Testis (tissue), 3 donors: ENCODE measurements around the gene LMLN. TPM values are rescaled to one million over a fixed set of nuclear protein-coding genes. Genes with fewer than 3 reads are reported as not detected.

Experiments
- DNase-seq: peaks from one replicate; pipeline ENCODE4 v3.0.0-alpha.2; 2019
- H3K27ac ChIP-seq, 2 donors: fragments of 200-600 bp; sonication (generic); one replicate each; pipeline ENCODE4 v1.5.1; 2019
- H3K27me3 ChIP-seq: fragments of 200-600 bp; sonication (generic); one replicate; pipeline ENCODE4 v1.5.1; 2019
- H3K36me3 ChIP-seq: fragments of 200-600 bp; sonication (generic); one replicate; pipeline ENCODE4 v1.5.1; 2017; ENCODE audit warnings: low read depth; ENCODE audit errors: missing control alignments
- H3K4me1 ChIP-seq: fragments of 200-600 bp; sonication (generic); one replicate; pipeline ENCODE4 v1.5.1; 2019
- H3K4me3 ChIP-seq, 2 donors: fragments of 200-600 bp; sonication (generic); one replicate each; pipeline ENCODE4 v1.5.1; 2017 to 2019
- H3K9me3 ChIP-seq: fragments of 200-600 bp; sonication (generic); one replicate; pipeline ENCODE4 v1.5.1; 2017
- CTCF ChIP-seq, 3 experiments: fragments of 450-650 bp in 2 of 3; fragments of 200-600 bp in 1 of 3; sonication (generic) in 1 of 3; IDR thresholded peaks; one replicate each; pipeline ENCODE4 v1.5.1; 2016 to 2019; ENCODE audit warnings: antibody characterized with exemption in 3 of 3, mild to moderate bottlenecking in 2 of 3, moderate library complexity in 1 of 3
- POLR2A ChIP-seq: fragments of 450-650 bp; IDR thresholded peaks from one replicate; pipeline ENCODE4 v1.6.1; 2017; ENCODE audit warnings: antibody characterized with exemption, mild to moderate bottlenecking, moderate library complexity
- whole genome bisulfite sequencing, 2 donors: methylation state at CpG; one replicate each; pipeline ENCODE4 v1.1.5; 2018; 5-methylcytosine and 5-hydroxymethylcytosine counted together
- intact Hi-C: fragments of 100-400 bp; cut with DNase I; formaldehyde crosslinking; loops from one replicate; pipeline ENCODE4 v1.15.1; 2023; ENCODE audit warnings: low total_unique reads
- polyA plus RNA-seq: library from polyadenylated mRNA; stranded (reverse); fragments of 350-450 nt; fragmentation: Illumina TruSeq; extraction: RNeasy Lipid Tissue Mini Kit (QIAGEN cat#74804); gene quantifications from one replicate; pipeline ENCODE4 v1.2.3, GENCODE V29; 2014; ENCODE audit warnings: low read depth, low replicate concordance; ENCODE audit not compliant: insufficient read depth
- total RNA-seq, 2 donors: library from RNA; depleted of rRNA; stranded (reverse); fragments of >200 nt; gene quantifications; one replicate each; pipeline ENCODE4 v1.2.3, GENCODE V29; 2016

LMLN gene
- total and polyA plus RNA-seq, 3 donors from 2014 or later: 23.0 to 49.8 (median 24.1) TPM

- peaks cover 26% of the 10 kb centered on the region for H3K4me1 ChIP-seq
- H3K9me3 ChIP-seq: no peaks in the 10 kb centered on the region
- 81 to 85% methylated on average over 9 of the region's 9 CpGs for WGBS, 2 donors
- H3K36me3 ChIP-seq: no peaks in the 10 kb centered on the region
- no peak overlapping the region for H3K27ac ChIP-seq
- no peak overlapping the region for H3K4me3 ChIP-seq
- intact Hi-C loops: no loop called here
- DNase-seq: no peak
- TF ChIP-seq CTCF (IDR thresholded peaks at IDR 0.05) (no peak), POLR2A (no peak)
- H3K27me3 ChIP-seq: no peaks in the 10 kb centered on the region
Observed at GRCh38 chr3:197952440-197952839, 7.6 kb upstream of the LMLN start.

GRCh38 chr3:197953325-197953724, 6.7 kb upstream of the LMLN start:
- H3K27ac ChIP-seq: no peak overlapping the region
- no peaks in the 10 kb centered on the region for H3K36me3 ChIP-seq
- H3K9me3 ChIP-seq: no peaks in the 10 kb centered on the region
- TF ChIP-seq CTCF (IDR thresholded peaks at IDR 0.05) (no peak), POLR2A (no peak)
- peaks cover 26% of the 10 kb centered on the region for H3K4me1 ChIP-seq
- H3K4me3 ChIP-seq: no peak overlapping the region
- 52 to 74% methylated on average over 6 of the region's 6 CpGs for WGBS, 2 donors
- H3K27me3 ChIP-seq: no peaks in the 10 kb centered on the region
- intact Hi-C loops: no loop called here
- no peak for DNase-seq

DNA sequence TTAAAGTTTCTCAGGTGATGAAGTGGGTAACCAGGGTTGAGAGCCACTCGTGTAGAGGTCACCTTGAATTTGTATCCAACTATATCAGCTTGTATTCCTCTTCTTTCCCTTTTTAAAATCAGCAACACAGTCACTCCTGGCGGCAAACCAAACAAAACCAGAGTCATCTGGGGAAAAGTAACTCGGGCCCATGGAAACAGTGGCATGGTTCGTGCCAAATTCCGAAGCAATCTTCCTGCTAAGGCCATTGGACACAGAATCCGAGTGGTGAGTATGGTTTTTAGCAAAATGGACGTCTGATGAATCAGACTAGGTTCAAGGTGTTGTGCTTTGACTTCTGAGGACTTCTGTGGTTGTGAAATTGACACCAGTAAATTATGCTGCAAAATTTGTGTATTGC, 6.1 kb upstream of the LMLN start:
- Histone ChIP-seq H3K4me1 (peaks cover 26% of the 10 kb centered on the region), H3K4me3 (no peak overlapping the region), H3K9me3 (no peaks in the 10 kb centered on the region), H3K36me3 (no peaks in the 10 kb centered on the region), H3K27me3 (no peaks in the 10 kb centered on the region), H3K27ac (no peak overlapping the region)
- 43 to 49% methylated on average over 7 of the region's 7 CpGs for WGBS, 2 donors
- no peak for DNase-seq
- TF ChIP-seq POLR2A (no peak), CTCF (IDR thresholded peaks at IDR 0.05) (no peak)
- intact Hi-C loops: no loop called here

DNA sequence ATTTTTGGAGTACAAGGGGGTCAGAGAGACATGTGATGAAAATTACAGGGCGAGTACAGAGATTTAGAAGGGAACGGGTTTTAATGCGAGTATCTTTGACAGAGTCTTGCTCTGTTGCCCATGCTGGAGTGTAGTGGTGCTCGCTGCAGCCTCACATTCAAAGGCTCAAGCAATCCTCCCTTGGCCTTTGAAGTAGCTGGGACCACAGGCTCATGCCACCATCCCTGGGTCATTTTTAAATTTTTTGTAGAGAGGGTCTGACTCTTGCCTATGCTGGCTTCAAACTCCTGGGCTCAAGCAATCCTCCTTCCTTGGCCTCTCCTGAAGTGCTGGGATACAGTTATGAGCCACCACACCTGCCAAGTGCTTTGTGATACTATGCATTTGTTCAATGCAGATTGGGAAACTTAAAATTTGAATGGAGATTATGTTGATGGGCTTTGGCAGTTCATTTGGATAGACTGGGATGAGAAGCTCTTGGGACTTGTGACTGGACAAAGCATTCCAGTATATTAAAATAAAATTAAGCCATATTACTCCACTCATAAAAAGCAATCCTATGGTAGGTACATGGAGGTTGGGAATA, 4.0 kb upstream of the LMLN start:
- DNase-seq: no peak
- H3K27ac ChIP-seq: no peak overlapping the region
- TF ChIP-seq CTCF (IDR thresholded peaks at IDR 0.05): no peak
- no peak for TF ChIP-seq POLR2A
- H3K4me3 ChIP-seq: no peak overlapping the region
- 86 to 89% methylated on average over 4 of the region's 4 CpGs for WGBS, 2 donors
- no peaks in the 10 kb centered on the region for H3K36me3 ChIP-seq
- peaks cover 33% of the 10 kb centered on the region for H3K4me1 ChIP-seq
- no peaks in the 10 kb centered on the region for H3K27me3 ChIP-seq
- intact Hi-C loops: no loop called here
- no peaks in the 10 kb centered on the region for H3K9me3 ChIP-seq

- WGBS, 2 donors: 91 to 92% methylated on average over 2 of the region's 2 CpGs
- no peak for DNase-seq
- H3K27me3 ChIP-seq: no peaks in the 10 kb centered on the region
- no peaks in the 10 kb centered on the region for H3K9me3 ChIP-seq
- intact Hi-C loops: no loop called here
- TF ChIP-seq POLR2A (no peak), CTCF (IDR thresholded peaks at IDR 0.05) (no peak)
- H3K4me3 ChIP-seq: no peak overlapping the region
- H3K36me3 ChIP-seq: no peaks in the 10 kb centered on the region
- peaks cover 26% of the 10 kb centered on the region for H3K4me1 ChIP-seq
- no peak overlapping the region for H3K27ac ChIP-seq
Observed at GRCh38 chr3:197956626-197956988, 3.4 kb upstream of the LMLN start.
